Measurements from ENCODE around the gene PRLH.

PRLH gene

GRCh38 chr2:237563816-237564215 lies 2.6 kb upstream of the PRLH start:
- DNase-seq, result peak in 1 of 56 donors; percentile 6

- no peak for DNase-seq
Observed at GRCh38 chr2:237564526-237565131, 1.7 kb upstream of the PRLH start.

GRCh38 chr2:237565974-237566373 lies 400 bp upstream of the PRLH start:
- DNase-seq, result no peak

- DNase-seq, result peak in 12 of 56 donors; percentile 5 to 43 (median 18)
Observed at GRCh38 chr2:237567276-237568029, 1.1 kb downstream of the PRLH start.

- DNase-seq, result no peak
Observed at GRCh38 chr2:237568121-237568660, 1.8 kb downstream of the PRLH start.

GRCh38 chr2:237569041-237569440 lies 2.7 kb downstream of the PRLH start:
- DNase-seq, result no peak

- DNase-seq, result no peak
Observed at GRCh38 chr2:237569896-237570295, 3.5 kb downstream of the PRLH start.

GRCh38 chr2:237570776-237571335 lies 4.5 kb downstream of the PRLH start:
- DNase-seq, result no peak

- DNase-seq, result no peak
Observed at GRCh38 chr2:237571551-237571950, 5.2 kb downstream of the PRLH start.

- DNase-seq, result peak in 53 of 56 donors; percentile 16 to 90 (median 68)
Observed at GRCh38 chr2:237572021-237572741, 5.8 kb downstream of the PRLH start.

- DNase-seq, result no peak
Observed at GRCh38 chr2:237572742-237573101, 6.3 kb downstream of the PRLH start.

- DNase-seq, result no peak
Observed at GRCh38 chr2:237573721-237574415, 7.5 kb downstream of the PRLH start.

GRCh38 chr2:237574467-237574866 lies 8.1 kb downstream of the PRLH start:
- no peak for DNase-seq

- DNase-seq, result no peak
Observed at GRCh38 chr2:237574894-237575868, 8.8 kb downstream of the PRLH start.

GRCh38 chr2:237575869-237576862 lies 9.8 kb downstream of the PRLH start:
- DNase-seq, result no peak

GRCh38 chr2:237576974-237577373 lies 10.6 kb downstream of the PRLH start:
- no peak for DNase-seq

- no peak for DNase-seq
Observed at GRCh38 chr2:237577458-237577857, 11.1 kb downstream of the PRLH start.
